ENCODE data around the gene CLIC2.

DNA sequence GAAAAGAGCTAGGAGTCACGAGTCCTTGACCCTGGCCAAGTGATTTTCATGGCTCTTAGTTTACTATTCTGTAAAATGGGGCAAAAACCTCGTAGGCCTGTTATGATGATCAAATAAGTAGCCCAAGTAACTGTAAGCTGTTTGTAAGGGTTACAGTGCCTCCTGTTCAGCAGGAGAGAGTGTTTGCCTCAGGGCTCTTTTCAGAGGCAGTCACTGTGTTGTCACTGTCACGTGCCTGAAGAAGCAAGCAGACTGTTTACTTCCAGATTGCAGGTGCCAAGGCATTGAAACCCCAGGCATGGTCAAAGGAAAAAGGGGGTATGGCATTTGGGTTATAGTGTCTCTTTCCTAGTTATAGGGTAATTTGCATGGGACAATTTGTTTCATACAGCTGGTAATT lies 74.7 kb downstream of the CLIC2 start:
- TF ChIP-seq, protein P1, sequence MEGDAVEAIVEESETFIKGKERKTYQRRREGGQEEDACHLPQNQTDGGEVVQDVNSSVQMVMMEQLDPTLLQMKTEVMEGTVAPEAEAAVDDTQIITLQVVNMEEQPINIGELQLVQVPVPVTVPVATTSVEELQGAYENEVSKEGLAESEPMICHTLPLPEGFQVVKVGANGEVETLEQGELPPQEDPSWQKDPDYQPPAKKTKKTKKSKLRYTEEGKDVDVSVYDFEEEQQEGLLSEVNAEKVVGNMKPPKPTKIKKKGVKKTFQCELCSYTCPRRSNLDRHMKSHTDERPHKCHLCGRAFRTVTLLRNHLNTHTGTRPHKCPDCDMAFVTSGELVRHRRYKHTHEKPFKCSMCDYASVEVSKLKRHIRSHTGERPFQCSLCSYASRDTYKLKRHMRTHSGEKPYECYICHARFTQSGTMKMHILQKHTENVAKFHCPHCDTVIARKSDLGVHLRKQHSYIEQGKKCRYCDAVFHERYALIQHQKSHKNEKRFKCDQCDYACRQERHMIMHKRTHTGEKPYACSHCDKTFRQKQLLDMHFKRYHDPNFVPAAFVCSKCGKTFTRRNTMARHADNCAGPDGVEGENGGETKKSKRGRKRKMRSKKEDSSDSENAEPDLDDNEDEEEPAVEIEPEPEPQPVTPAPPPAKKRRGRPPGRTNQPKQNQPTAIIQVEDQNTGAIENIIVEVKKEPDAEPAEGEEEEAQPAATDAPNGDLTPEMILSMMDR (conservative IDR thresholded peaks at IDR 0.05; ENCODE audit: low read length) = no peak
- no peak for TF ChIP-seq EZH2phosphoT487 (IDR thresholded peaks at IDR 0.05; ENCODE audit: borderline replicate concordance, low read depth, low read length)
